T-helper 1 cell treated with Interleukin-12 subunit alpha and Interleukin-12 subunit beta and Interleukin-4 antibody, amounts not matched to agents 30 ng/mL and 1 ng/mL, for 36 hours (primary cell): Measurements from ENCODE around the gene SLC25A21. TPM values are rescaled to one million over a fixed set of nuclear protein-coding genes. Genes with fewer than 3 reads are reported as not detected.
"Not testable (repeated sequence)": the region's sequence is repeated elsewhere in the genome, so short reads cannot be mapped to it uniquely, and the experiment has no call there.

Source experiments
- intact Hi-C: fragments of 100-400 bp; cut with micrococcal nuclease; formaldehyde crosslinking; loops from one replicate; pipeline ENCODE4 v1.15.1; 2024
- total RNA-seq: library from RNA; stranded (reverse); gene quantifications from 2 replicates; pipeline ENCODE4 v1.2.3, GENCODE V29; 2022

The SLC25A21 gene
- total RNA-seq, 1 donor from 2014 or later = not detected

GRCh38 chr14:36946872-36947271, 225.5 kb downstream of the SLC25A21 start:
- intact Hi-C loops = no loop called here

GRCh38 chr14:36944307-36945010, 227.9 kb downstream of the SLC25A21 start:
- intact Hi-C loops = no loop called here

GRCh38 chr14:36942522-36943245, 229.7 kb downstream of the SLC25A21 start:
- intact Hi-C loops = loop anchor here (1.0 kb wide), 1 partner anchor 389 kb away; no protein-coding TSS in a partner anchor

GRCh38 chr14:36941783-36942521, 230.5 kb downstream of the SLC25A21 start:
- intact Hi-C loops = loop anchor here (1.0 kb wide), 1 partner anchor 389 kb away; no protein-coding TSS in a partner anchor

GRCh38 chr14:36940476-36940875, 231.9 kb downstream of the SLC25A21 start:
- intact Hi-C loops = no loop called here

- intact Hi-C loops = no loop called here
Measured at GRCh38 chr14:36939265-36939664, 233.1 kb downstream of the SLC25A21 start.

- intact Hi-C loops = no loop called here
Measured at GRCh38 chr14:36938678-36939077, 233.7 kb downstream of the SLC25A21 start.

- intact Hi-C loops = no loop called here
Measured at GRCh38 chr14:36935976-36936678, 236.3 kb downstream of the SLC25A21 start.

- intact Hi-C loops = no loop called here
Measured at GRCh38 chr14:36934304-36934703, 238.1 kb downstream of the SLC25A21 start.

GRCh38 chr14:36931791-36932190, 240.6 kb downstream of the SLC25A21 start:
- intact Hi-C loops = no loop called here

GRCh38 chr14:36928432-36928831, 244.0 kb downstream of the SLC25A21 start:
- intact Hi-C loops = no loop called here

- intact Hi-C loops = no loop called here
Measured at GRCh38 chr14:36925094-36925493, 247.3 kb downstream of the SLC25A21 start.

GRCh38 chr14:36916668-36917067, 255.7 kb downstream of the SLC25A21 start:
- intact Hi-C loops = no loop called here

GRCh38 chr14:36915081-36915480, 257.3 kb downstream of the SLC25A21 start:
- intact Hi-C loops = no loop called here

- intact Hi-C loops = no loop called here
Measured at GRCh38 chr14:36910578-36910977, 261.8 kb downstream of the SLC25A21 start.

- intact Hi-C loops = no loop called here
Measured at GRCh38 chr14:36905272-36905888, 267.0 kb downstream of the SLC25A21 start.

- intact Hi-C loops = no loop called here
Measured at GRCh38 chr14:36901861-36902260, 270.5 kb downstream of the SLC25A21 start.

- intact Hi-C loops = no loop called here
Measured at GRCh38 chr14:36900846-36901245, 271.6 kb downstream of the SLC25A21 start.

- intact Hi-C loops = not testable (repeated sequence)
Measured at GRCh38 chr14:36896300-36896699, 276.1 kb downstream of the SLC25A21 start.

GRCh38 chr14:36884049-36884448, 288.4 kb downstream of the SLC25A21 start:
- intact Hi-C loops = no loop called here

GRCh38 chr14:36880276-36880675, 292.1 kb downstream of the SLC25A21 start:
- intact Hi-C loops = no loop called here
